GM12873 (cell line): Measurements from ENCODE around the gene SEMA4D.

ENCODE experiments used
- CTCF ChIP-seq: IDR thresholded peaks from 2 replicates; pipeline ENCODE4 v1.5.1; 2012; ENCODE audit warnings: low read depth, mild to moderate bottlenecking, moderate library complexity, low read length, control low read depth; ENCODE audit not compliant: insufficient read depth; ENCODE audit errors: missing control alignments

The SEMA4D gene

DNA sequence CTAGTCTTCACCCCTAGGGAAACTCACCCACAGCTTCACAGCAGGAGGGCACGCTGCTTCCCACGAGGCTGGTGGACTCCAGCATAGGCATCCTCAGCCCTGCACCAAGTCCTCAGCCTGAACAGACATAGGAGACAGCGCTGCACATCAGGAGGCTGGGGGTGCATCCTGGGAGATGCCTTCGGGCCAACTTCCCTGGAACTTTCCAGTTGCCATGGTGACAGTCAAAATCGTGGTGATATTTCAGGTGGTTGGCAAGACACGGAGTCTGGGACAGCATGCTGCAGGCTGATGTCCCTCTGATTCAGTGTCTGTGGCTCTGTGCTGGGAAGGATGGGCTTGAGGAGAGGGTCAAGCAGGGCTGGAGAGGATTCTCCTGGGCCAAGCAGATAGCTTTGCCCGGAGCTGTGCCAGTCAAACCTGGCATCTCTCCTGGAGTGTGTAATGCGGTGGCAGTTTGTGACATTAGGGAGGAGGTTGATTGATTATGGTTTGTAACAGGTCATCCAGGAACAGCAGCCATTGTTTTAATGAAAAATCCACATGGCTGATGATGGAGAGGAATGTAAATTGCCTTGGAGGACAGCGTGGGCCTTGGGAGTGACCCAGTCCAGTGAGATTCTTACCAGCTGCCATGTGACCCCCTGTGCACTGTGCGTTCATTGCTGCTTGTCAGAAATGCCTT lies 35.6 kb upstream of the SEMA4D start:
- TF ChIP-seq CTCF, result no peak

DNA sequence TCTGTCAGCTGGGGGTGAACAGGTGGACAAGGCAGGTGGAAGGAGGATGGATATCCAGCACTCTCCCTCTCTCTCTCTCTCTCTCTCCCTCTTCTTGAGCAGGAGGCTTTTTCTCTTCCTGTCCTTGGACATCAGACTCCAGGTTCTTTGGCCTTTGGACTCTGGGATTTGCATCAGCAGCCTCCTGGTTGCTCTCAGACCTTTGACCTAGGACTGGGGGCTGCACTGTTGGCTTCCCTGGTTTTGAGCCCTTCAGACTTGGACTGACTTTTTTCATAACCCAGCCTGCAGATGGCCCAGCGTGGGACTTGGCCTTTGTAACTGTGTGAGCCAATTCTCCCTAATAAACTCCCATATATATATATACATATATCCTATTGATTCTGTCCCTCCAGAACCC lies 35.0 kb upstream of the SEMA4D start:
- TF ChIP-seq CTCF, result no peak

GRCh38 chr9:89532478-89532877 lies 34.6 kb upstream of the SEMA4D start:
- TF ChIP-seq CTCF, result no peak

GRCh38 chr9:89531766-89532165 lies 33.9 kb upstream of the SEMA4D start:
- no peak for TF ChIP-seq CTCF

DNA sequence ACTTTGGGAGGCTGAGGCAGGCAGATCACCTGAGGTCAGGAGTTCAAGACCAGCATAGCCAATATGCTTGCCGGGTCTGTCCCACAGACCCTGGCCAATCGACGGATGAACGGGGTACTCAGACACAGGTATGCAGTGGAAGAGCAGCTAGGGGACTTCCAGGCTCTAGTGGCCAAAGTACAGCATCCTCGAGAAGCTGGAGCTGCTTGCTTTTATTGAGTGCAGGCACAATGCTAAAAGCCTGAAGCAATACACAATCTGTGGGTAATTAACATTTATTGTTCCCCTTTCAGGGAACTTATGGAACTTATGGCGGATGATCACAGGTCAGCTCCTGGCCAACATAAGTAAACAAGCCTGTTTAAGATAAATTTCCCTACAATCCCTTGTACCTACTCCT lies 32.8 kb upstream of the SEMA4D start:
- TF ChIP-seq CTCF, result no peak

DNA sequence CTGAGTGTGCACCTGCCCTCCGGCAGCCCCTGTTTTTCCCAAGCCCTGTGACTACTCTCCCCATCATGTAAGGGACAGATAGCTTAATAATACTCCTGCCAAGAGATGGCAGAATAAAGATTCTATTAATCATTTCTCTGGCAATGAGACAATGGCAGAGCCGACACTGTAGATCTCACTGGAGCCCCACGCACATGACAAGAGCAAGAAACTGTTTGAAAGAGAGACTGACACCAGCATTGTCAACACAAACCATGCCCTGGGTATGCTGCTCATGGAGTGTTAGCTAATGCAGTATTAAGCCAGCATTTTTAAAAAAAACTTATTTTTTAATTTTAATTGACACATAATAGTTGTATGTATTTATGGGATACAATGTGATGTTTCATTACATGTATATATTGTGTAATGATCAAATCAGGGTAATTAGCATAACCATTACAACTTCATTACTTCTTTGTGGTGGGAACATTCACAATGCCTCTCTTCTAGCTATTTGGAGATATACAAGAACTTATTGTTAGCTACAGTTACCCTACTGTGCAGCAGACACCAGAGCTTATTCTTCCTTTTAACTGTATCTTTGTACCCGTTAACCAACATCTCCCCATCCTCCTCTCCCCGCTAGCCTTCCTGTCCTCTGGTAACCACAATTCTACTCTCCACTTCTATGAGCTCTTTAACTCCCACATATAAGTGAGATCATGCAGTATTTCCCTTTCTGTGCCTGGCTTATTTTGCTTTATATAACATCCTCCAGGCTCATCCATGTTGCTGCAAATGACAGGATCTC lies 31.5 kb upstream of the SEMA4D start:
- no peak for TF ChIP-seq CTCF

DNA sequence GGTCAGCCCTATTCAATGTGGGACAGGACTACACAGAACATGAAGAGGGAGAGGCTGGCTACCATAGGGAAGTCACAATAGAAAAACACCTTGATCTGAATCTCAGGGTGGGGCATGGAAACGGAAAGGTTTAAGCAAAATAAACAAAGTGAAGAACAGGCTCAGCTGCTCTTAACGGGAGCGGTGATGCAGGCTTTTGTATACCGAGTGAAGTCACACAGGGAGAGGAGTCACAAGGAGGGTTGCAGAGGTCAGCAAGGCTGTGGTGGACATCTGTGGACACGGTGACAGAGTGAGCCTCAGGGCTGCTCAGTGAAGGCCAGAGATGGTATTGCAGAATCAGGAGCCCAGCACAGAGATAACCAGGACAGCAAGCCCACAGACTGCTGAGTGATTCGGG lies 30.6 kb upstream of the SEMA4D start:
- no peak for TF ChIP-seq CTCF
